A673 (cell line): ENCODE measurements around the gene MAP3K1.

Experiments
- EZH2 ChIP-seq: fragments of 200-600 bp; sonication (generic); IDR thresholded peaks from 2 replicates; pipeline ENCODE4 v1.6.1; 2017; ENCODE audit warnings: borderline replicate concordance, low read depth, mild to moderate bottlenecking, mixed read lengths, antibody characterized with exemption, low read length; ENCODE audit not compliant: poor library complexity, severe bottlenecking
- TF ChIP-seq, protein P1 (sequence below): fragments of 300-800, 200-600 bp; sonication (generic); conservative IDR thresholded peaks from 2 replicates; pipeline ENCODE4 v1.5.1; 2017; ENCODE audit warnings: low read depth, mild to moderate bottlenecking, antibody characterized with exemption, low read length, moderate library complexity, mixed read lengths

DNA sequence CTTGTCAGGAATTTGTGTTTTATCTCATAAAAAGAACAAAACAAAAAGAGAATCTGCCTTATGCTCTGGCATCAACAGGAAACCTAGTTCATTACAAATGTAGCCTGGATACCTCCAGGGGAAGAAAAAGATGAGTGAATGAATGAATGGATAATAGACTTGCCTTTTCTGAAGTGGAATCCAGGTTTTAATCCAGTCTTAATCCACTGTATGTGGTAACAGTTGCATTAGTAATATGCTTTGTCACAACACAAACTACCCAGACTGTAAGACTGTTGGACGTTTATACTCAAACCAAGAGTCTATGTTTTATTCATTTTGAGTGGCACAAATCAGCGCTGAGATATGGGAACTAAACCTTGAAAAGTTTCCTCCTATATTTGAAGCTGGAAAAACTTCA, 32.1 kb upstream of the MAP3K1 start:
- TF ChIP-seq, protein P1, sequence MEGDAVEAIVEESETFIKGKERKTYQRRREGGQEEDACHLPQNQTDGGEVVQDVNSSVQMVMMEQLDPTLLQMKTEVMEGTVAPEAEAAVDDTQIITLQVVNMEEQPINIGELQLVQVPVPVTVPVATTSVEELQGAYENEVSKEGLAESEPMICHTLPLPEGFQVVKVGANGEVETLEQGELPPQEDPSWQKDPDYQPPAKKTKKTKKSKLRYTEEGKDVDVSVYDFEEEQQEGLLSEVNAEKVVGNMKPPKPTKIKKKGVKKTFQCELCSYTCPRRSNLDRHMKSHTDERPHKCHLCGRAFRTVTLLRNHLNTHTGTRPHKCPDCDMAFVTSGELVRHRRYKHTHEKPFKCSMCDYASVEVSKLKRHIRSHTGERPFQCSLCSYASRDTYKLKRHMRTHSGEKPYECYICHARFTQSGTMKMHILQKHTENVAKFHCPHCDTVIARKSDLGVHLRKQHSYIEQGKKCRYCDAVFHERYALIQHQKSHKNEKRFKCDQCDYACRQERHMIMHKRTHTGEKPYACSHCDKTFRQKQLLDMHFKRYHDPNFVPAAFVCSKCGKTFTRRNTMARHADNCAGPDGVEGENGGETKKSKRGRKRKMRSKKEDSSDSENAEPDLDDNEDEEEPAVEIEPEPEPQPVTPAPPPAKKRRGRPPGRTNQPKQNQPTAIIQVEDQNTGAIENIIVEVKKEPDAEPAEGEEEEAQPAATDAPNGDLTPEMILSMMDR: no peak
- no peak for TF ChIP-seq EZH2
